Ureter (tissue), 1 donor: Measurements from ENCODE around the gene RIOK2. TPM values are rescaled to one million over a fixed set of nuclear protein-coding genes. Genes with fewer than 3 reads are reported as not detected.
"Not testable (repeated sequence)": the region's sequence is repeated elsewhere in the genome, so short reads cannot be mapped to it uniquely, and the experiment has no call there.

Experiments used
- DNase-seq: peaks from one replicate; pipeline ENCODE4 v3.0.0-alpha.2; 2020; ENCODE audit warnings: low spot score
- total RNA-seq: library from RNA; stranded (reverse); gene quantifications from one replicate; pipeline ENCODE4 v1.2.4, GENCODE V29; 2023
- donor health status: DM: yes; HTN: yes; CAD: no.

Gene RIOK2
- total RNA-seq, 1 donor from 2014 or later, result 19.4 TPM

- no peak for DNase-seq
Measured at GRCh38 chr5:97167435-97167834, 15.6 kb downstream of the RIOK2 start.

GRCh38 chr5:97165726-97166125 lies 17.3 kb downstream of the RIOK2 start:
- DNase-seq, result no peak

GRCh38 chr5:97164846-97165245 lies 18.2 kb downstream of the RIOK2 start:
- DNase-seq, result no peak

DNA sequence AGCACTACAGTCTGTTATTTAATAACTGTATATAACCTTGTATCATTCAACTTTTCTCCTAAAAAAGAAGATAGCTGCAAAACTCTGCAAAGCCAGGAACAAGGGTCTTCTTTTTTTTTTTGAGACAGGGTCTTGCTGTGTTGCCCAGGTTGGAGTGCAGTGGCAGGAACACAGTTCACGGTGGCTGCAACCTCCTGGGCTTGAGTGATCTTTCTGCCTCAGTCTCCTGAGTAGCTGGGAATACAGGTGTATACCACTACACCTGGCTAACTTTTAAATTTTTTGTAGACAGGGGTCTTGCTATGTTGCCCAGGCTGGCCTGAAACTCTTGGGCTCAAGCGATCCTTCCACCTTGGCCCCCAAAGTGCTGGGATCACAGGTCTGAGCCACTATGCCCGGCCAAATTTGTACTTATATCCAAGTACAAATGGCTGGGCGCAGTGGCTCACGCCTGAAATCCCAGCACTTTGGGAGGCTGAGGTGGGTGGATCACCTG lies 19.2 kb downstream of the RIOK2 start:
- no peak for DNase-seq

- no peak for DNase-seq
Measured at GRCh38 chr5:97163360-97163764, 19.7 kb downstream of the RIOK2 start.

DNA sequence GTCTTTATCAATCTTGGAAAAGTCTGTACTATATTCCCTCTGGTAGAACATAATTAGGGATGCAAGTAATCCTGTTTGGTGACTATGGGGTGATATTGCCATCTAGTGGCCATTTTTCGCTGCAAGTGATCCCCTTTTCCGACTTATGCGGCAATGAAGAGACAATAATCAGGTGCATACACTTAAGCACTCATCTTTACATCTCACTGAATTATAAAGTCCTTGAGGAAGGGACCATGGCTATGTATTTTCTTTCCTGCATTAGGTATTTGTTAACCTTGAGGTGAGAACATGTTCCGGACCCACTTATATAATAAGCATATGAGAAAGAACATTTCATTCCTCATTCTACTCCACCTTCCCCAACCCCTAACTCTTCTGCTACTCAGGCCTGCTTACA lies 21.0 kb downstream of the RIOK2 start:
- peak; percentile 63 for DNase-seq

- DNase-seq, result no peak
Measured at GRCh38 chr5:97157689-97158088, 25.4 kb downstream of the RIOK2 start.

DNA sequence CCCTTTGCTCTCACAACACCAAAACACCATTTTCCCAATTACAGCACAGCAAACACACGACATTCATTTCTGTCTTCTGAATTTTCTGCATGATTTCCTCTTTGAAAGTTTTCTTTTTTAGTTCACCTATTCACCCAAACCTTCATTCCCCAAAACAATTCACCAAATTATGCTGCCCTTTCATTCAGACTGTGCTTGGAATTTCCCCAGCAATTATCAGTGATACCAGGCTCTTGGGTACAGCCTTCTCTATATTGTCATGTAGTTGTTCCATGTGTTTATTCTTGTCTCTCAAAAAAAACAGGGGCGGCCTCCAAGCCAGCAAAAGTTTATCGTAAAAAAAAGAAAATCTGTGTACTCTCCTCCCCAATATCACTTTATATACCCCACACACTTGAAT lies 31.7 kb downstream of the RIOK2 start:
- no peak for DNase-seq

- DNase-seq, result no peak
Measured at GRCh38 chr5:97150401-97150800, 32.6 kb downstream of the RIOK2 start.

GRCh38 chr5:97149709-97150108 lies 33.3 kb downstream of the RIOK2 start:
- DNase-seq, result no peak

DNA sequence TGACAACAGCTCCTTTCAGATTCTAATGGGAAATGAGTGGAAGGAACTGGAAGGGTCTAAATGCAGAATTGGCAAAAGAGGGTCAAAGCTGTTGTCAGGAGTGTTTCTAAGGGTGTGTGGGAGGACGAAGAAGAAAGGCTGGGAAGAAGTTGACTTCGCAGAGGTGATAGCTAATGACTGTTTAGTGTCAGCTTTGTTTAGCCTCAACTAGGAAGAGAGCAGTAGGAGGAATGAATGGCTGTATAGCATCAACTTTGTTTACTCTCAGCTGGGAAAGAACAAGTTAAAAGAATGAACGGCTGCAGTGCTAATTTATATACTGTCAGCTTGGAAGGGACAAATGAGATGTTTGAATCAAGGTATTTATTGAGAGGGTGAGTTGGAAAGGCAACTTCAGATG lies 34.8 kb downstream of the RIOK2 start:
- no peak for DNase-seq

- no peak for DNase-seq
Measured at GRCh38 chr5:97143704-97144103, 39.3 kb downstream of the RIOK2 start.

DNA sequence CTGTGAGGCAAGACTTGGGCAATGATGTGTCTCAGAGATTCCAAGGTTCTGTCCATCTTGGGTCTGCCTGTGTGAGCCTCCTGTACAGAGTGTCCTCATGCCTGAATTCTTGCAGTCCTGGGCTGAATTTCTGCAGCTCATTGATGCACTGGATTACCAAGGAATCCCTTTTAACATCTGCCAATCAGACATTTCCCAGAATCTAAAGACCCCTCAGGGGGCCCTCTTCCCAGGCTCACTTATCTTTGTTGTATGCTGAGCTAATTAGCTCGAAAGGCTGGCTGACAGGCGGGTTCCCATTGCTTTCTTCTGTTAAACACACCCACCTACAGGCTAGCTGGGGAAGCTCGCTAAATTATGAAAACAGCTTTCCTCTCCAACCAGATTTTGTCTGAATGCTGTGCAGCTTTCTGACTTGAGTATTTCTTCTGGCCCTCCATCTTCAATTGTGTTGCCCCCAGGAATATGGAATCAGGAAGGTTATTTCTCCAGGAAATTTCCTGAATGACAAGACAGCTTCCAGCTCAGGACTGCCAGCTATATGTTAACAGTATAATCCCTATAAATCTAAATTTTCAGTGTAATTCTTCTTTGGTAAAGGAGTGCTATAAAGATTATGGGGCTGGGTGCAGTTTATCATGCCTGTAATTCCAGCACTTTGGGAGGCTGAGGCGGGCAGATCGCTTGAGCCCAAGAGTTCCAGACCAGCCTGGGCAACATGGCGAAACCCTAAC lies 40.4 kb downstream of the RIOK2 start, which contains the start of gene LIX1:
TSS of gene LIX1 (minus strand) at position 91 of the 734 bp plus-strand sequence. CDS start at position 56, 35 bp downstream.
- no peak for DNase-seq

DNA sequence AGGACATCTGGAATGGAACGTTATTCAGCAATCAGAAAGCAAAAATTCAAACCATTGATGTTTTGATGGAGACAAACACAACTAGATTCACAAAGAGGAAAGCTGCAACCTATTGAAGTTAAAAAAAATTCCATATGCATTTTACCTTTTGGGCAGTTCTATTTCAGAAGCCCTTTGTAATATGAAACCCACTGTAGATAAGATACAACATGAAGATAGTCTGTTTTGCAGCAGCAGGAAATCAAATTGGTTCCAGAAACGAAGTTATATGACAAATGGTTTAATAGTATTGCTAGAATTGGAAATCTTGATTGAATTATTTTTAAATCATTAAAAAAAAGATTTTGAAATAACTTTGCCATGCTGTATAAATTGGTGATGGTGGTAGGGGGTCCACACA lies 41.5 kb downstream of the RIOK2 start:
- DNase-seq, result no peak

DNA sequence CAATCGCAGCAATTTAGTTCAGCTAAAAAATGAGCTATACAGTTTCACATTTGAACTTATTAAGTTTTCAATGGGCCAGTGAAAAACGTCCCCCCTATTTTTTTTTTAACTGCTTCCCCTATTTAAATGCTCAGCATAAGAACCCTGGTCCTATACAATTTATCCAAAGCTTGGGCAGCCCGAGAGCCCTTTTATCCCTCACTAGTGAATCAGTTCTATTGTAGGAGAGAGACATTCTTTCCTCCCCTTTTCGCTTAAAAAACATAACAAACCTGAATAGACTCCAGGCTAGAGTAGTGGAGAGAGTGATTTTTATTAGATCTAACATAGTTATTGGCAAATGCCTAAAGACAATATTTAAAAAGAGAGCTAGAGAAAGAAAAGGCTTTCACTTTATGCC lies 42.0 kb downstream of the RIOK2 start:
- DNase-seq, result no peak

GRCh38 chr5:97140250-97140649 lies 42.8 kb downstream of the RIOK2 start:
- DNase-seq, result not testable (repeated sequence)

DNA sequence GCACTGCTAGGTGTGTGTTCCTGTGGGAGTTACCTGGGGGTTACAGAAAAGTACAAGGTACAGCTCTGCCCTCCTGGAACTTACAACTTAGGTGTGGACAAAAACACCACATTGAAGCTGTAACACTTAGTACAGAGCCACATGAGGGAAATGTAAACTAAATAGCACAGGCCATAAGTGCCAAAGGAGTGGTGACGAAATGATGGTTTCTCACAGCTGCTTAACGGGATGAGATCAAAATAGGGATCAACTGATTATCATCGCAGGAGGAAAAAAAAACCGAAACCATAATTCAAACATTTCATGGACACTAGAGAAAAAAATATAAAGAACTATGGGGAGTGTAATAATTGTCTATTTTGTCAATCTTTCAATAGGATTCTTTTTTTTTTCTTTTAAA lies 46.6 kb downstream of the RIOK2 start:
- DNase-seq, result no peak

DNA sequence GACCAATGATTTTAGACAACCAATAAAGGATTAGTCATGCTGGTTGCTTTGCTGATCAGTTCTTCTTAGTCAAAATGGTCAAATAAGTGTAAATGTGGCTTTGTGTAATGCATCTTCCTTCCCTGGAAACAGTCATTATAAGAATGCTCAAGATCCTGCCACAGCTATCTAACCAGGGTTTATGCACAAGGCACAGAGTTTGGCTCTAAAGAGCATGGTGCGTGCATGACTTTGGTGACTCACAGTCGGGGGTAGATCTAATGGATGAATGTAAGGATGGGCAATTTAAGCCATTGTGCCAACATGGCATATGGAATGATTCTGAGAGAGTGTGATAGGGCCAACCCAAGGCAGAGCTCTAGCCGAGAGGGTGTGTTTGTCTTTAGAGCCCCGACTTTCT lies 47.2 kb downstream of the RIOK2 start:
- DNase-seq, result no peak

GRCh38 chr5:97134634-97135033 lies 48.4 kb downstream of the RIOK2 start:
- no peak for DNase-seq

GRCh38 chr5:97133101-97133500 lies 49.9 kb downstream of the RIOK2 start:
- no peak for DNase-seq

DNA sequence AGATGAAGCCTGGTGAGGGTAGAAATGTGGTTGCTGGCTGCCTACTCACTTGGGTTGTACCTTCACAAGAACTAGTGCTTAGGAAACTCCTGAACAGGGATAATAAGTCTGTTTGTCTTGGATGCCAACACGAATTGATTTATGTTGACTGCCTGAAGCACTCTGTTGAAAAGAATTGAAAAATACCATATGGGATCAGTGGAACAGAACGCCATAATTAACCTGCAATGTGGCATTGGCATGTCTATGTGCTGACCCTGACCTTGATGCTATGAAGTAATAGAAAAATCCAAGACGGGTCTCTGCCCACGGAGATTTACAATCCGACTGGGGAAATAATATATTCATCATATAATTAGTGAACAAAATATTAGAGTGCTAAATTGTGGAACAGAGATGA lies 51.1 kb downstream of the RIOK2 start:
- no peak for DNase-seq

- DNase-seq, result no peak
Measured at GRCh38 chr5:97131139-97131710, 51.8 kb downstream of the RIOK2 start.

GRCh38 chr5:97127727-97128126 lies 55.3 kb downstream of the RIOK2 start:
- no peak for DNase-seq
